Measurements from ENCODE around the gene PDXP. TPM values are rescaled to one million over a fixed set of nuclear protein-coding genes. Genes with fewer than 3 reads are reported as not detected.

The PDXP gene
- total RNA-seq, 1 donor from 2014 or later: 88.1 TPM

GRCh38 chr22:37628830-37629229, 29.7 kb upstream of the PDXP start:
- Mint-ChIP-seq H3K36me3 (ENCODE audit: unreplicated experiment) (no peaks in the 10 kb centered on the region), H3K27ac (ENCODE audit: unreplicated experiment) (no peak overlapping the region), H3K9me3 (ENCODE audit: unreplicated experiment) (peaks cover 4% of the 10 kb centered on the region), H3K27me3 (ENCODE audit: unreplicated experiment) (peaks cover 6% of the 10 kb centered on the region), H3K4me3 (ENCODE audit: unreplicated experiment) (no peak overlapping the region), H3K4me1 (ENCODE audit: low read depth, unreplicated experiment) (peaks cover 10% of the 10 kb centered on the region)
- DNase-seq: no peak
- TF ChIP-seq, protein P1, sequence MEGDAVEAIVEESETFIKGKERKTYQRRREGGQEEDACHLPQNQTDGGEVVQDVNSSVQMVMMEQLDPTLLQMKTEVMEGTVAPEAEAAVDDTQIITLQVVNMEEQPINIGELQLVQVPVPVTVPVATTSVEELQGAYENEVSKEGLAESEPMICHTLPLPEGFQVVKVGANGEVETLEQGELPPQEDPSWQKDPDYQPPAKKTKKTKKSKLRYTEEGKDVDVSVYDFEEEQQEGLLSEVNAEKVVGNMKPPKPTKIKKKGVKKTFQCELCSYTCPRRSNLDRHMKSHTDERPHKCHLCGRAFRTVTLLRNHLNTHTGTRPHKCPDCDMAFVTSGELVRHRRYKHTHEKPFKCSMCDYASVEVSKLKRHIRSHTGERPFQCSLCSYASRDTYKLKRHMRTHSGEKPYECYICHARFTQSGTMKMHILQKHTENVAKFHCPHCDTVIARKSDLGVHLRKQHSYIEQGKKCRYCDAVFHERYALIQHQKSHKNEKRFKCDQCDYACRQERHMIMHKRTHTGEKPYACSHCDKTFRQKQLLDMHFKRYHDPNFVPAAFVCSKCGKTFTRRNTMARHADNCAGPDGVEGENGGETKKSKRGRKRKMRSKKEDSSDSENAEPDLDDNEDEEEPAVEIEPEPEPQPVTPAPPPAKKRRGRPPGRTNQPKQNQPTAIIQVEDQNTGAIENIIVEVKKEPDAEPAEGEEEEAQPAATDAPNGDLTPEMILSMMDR (IDR thresholded peaks at IDR 0.05; ENCODE audit: partially characterized antibody, unreplicated experiment): no peak

GRCh38 chr22:37629928-37630327, 28.6 kb upstream of the PDXP start:
- Mint-ChIP-seq H3K4me1 (ENCODE audit: low read depth, unreplicated experiment) (peaks cover 14% of the 10 kb centered on the region), H3K4me3 (ENCODE audit: unreplicated experiment) (no peak overlapping the region), H3K36me3 (ENCODE audit: unreplicated experiment) (no peaks in the 10 kb centered on the region)

GRCh38 chr22:37630839-37631435, 27.6 kb upstream of the PDXP start:
- TF ChIP-seq, protein P1 (IDR thresholded peaks at IDR 0.05; ENCODE audit: partially characterized antibody, unreplicated experiment): no peak
- DNase-seq: no peak
- peaks cover 8% of the 10 kb centered on the region for H3K9me3 Mint-ChIP-seq (ENCODE audit: unreplicated experiment)
- H3K27ac Mint-ChIP-seq (ENCODE audit: unreplicated experiment): no peak overlapping the region
- peaks cover 12% of the 10 kb centered on the region for H3K4me1 Mint-ChIP-seq (ENCODE audit: low read depth, unreplicated experiment)
- H3K36me3 Mint-ChIP-seq (ENCODE audit: unreplicated experiment): no peaks in the 10 kb centered on the region
- peaks cover 7% of the 10 kb centered on the region for H3K27me3 Mint-ChIP-seq (ENCODE audit: unreplicated experiment)
- no peak overlapping the region for H3K4me3 Mint-ChIP-seq (ENCODE audit: unreplicated experiment)

More at GRCh38 chr22:37629928-37630327, 28.6 kb upstream of the PDXP start:
- no peak overlapping the region for H3K27ac Mint-ChIP-seq (ENCODE audit: unreplicated experiment)
- peaks cover 10% of the 10 kb centered on the region for H3K9me3 Mint-ChIP-seq (ENCODE audit: unreplicated experiment)
- TF ChIP-seq, protein P1 (IDR thresholded peaks at IDR 0.05; ENCODE audit: partially characterized antibody, unreplicated experiment): no peak
- DNase-seq: no peak
- peaks cover 7% of the 10 kb centered on the region for H3K27me3 Mint-ChIP-seq (ENCODE audit: unreplicated experiment)

DNA sequence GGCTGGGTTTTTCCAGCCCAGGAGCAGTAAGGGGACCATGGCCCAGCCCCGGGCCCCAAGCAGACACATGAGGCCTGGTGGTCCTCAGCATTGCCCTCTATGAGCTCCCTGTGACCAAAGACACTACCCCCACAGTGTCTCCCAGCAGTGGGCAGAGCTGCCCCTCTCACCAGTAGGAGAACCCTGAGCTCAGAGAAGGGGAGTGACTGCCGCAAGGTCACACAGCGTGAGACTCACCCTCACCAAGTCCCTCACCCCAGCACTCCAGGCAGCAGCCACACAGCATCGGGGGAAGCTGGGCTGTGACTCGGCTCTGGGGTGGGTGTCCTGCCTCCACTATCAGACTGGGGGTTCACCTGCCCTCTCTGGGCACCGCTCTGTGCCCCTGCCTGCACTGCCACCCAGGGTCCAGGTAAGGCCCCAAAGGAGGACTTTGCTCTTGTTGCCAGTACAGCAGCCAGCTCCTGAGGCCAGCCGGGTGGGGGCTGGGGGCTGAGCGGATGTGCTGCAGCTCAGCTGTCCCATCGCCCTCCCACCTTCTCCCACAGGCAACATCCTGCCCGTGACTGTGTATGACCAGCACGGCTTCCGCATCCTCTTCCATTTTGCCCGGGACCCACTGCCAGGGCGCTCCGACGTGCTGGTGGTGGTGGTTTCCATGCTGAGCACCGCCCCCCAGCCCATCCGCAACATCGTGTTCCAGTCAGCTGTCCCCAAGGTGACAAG, 26.9 kb upstream of the PDXP start:
- Mint-ChIP-seq H3K9me3 (ENCODE audit: unreplicated experiment) (peaks cover 8% of the 10 kb centered on the region), H3K4me3 (ENCODE audit: unreplicated experiment) (no peak overlapping the region), H3K27me3 (ENCODE audit: unreplicated experiment) (peaks cover 7% of the 10 kb centered on the region), H3K36me3 (ENCODE audit: unreplicated experiment) (no peaks in the 10 kb centered on the region), H3K27ac (ENCODE audit: unreplicated experiment) (no peak overlapping the region), H3K4me1 (ENCODE audit: low read depth, unreplicated experiment) (peaks cover 12% of the 10 kb centered on the region)
- no peak for DNase-seq
- TF ChIP-seq, protein P1 (IDR thresholded peaks at IDR 0.05; ENCODE audit: partially characterized antibody, unreplicated experiment): no peak
